Hematopoietic multipotent progenitor cell treated with erythropoietin and hydrocortisone succinate and interleukin-3 and kit ligand, for 17 days (in vitro differentiated cells): Measurements from ENCODE around the gene CTSL.
"Not testable (repeated sequence)": the region's sequence is repeated elsewhere in the genome, so short reads cannot be mapped to it uniquely, and the experiment has no call there.

Experiments used
- DNase-seq: peaks from one replicate; pipeline ENCODE4 v3.0.0-alpha.2; 2015; ENCODE audit warnings: low spot score

The CTSL gene

DNA sequence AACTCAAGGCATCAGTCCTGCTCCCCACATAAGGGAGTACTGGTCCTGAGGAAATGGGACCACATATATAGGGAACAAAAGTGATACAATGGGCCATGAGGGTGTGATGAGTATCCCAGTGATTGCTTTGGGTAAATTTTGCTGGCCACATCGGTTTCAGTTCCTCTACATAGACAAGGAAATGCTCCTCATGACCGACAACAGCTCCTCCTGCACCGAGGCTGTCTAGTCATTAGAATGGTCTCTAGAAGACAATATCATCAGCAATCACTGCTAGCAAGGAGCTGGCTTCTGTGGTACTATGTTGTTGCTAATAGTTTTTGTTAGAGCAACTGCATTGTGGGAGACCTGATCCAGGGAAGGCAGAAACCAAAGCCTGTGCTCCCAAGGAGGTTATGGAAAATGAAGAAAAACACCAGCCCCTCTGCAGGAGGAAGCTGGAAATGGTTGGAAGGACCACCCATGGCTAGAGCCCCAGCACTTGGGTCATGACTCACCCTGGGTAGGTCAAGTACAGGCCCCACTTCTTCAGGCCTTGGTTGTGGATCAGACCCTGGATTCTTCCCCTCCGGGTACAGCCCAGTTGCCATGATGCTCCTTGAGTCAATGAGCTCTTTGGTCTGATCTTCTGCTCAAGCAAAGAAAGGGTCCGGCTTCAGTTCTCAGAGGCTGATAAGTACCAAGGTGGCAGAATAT lies 3.4 kb upstream of the CTSL start:
- DNase-seq = no peak

- DNase-seq = no peak
Measured at GRCh38 chr9:87725356-87725899, 491 bp upstream of the CTSL start.

- DNase-seq = no peak
Measured at GRCh38 chr9:87729246-87729645, 3.3 kb downstream of the CTSL start.

DNA sequence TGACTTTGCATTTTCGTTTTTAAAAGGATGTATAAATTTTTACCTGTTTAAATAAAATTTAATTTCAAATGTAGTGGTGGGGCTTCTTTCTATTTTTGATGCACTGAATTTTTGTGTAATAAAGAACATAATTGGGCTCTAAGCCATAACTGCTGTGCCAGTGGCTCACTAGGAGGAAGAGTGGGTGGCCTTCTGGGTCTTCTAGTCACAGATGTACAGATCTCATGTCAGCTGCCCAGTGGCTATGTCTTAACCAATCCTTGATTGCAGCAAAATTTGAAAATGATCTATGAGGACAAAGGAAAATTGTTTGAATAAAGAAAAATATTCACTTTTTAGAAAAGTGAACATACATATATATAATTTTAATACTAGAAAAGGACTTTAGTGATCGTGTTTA lies 5.4 kb downstream of the CTSL start:
- DNase-seq = no peak

DNA sequence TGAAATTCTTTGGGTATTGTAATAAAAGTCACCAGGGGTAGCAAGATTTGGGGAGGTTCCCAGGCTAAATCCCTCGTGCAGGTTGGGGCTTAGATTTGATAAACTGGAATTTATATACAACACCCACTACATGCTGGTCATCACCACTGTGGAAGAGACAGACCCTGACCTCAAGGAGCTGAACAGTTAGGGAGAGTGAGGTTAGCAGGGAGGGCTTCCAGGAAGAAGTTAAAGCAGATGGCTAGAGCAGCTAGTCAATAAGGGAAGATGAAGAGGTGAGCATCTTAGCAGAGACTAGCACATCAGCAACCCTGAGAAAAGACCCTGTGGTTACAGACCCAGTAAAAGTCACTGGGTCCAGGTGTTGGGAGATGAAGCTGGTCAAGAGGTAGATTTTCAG lies 6.4 kb downstream of the CTSL start:
- DNase-seq = no peak

DNA sequence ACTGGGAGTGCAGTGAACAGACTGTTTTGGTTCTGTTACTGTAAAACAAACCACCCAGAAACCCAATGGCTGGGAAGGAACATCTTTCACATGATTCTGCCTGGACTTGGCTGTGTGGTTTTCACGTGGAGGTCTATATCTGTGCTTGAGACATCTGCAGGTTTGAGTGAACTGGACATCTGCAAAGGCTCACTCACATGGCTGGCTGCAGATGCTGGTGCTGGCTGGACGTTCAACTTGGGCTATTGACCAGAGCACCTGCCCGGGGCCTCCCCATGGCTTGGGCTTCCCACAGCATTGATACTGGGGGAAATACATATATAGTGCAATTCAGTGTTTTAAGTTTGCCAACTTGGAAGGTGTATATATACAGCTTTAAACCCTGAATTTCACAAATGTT lies 6.8 kb downstream of the CTSL start:
- no peak for DNase-seq

DNA sequence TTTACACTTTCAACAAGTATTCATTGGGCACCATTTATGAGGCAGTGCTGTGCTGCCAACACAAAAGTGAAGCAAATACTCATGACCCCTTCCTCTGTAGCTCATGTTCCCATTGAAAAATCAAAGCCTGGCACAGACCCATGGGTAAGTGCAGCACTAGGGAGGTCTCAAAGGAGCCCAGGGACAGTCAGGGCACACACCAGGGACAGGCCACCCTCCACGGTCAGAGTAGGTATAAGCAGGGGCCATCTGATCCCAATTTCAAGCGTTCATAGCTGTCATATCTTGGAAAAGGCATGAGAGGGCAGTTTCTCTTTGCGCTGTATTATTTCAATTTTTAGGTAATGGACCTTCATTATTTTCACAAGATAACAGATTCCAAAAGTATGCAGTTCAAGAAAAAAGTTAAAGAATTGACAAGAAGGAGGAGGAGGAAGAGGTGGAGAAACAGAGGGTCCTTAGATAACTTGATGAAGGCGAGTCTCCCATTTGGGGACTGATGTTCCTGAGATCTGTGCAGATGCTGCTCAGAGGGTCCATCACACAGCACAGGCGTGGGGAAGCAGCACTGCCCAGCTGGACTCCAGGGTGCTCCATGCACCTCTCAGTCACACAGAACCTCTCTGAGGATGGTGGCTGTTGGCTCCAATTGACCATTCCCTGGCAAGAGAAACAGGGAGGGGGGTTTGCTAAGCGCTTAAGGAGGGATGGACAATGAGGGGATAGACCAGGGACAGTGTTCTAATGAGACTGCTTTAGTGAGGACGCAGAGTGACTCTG lies 7.5 kb downstream of the CTSL start:
- no peak for DNase-seq

GRCh38 chr9:87734106-87734505 lies 8.2 kb downstream of the CTSL start:
- no peak for DNase-seq

DNA sequence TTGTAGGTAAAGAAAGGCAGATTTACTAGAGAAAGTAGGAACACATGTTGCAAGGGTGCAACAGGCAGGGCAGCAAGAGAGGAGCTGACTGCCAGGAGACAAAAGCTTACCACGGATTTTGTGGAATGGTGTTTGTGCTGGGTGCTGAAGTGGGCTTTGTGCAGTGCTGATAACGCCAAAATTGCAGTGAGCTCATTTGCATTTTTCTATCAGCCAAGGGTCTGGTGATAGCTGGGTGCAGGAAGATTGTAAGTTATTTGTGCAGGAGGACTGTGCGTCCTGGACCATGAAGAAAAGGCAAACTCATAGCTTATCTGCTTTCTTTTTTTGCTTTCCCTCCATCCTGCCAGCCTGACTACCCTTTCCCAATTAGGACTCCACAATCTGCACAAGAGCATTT lies 13.6 kb downstream of the CTSL start:
- DNase-seq = no peak

DNA sequence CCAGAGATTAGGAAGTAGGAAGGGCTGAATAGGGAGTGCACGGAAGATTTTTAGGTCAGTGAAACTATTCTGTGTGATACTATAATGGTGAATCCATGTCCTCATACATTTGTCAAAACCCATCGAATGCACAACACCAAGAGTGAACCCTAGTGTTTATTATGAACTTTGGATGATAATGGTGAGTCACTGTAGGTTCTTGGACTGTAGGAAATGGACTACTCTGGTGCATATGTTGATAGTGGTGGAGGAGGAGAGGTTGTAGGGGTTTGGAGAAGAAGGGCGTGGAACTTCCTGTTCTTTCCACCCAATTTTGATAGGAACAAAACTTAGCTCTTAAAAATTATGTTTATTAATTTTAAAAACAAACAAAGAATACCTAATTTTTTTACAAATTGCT lies 14.3 kb downstream of the CTSL start:
- DNase-seq = no peak

- no peak for DNase-seq
Measured at GRCh38 chr9:87741326-87741725, 15.4 kb downstream of the CTSL start.

DNA sequence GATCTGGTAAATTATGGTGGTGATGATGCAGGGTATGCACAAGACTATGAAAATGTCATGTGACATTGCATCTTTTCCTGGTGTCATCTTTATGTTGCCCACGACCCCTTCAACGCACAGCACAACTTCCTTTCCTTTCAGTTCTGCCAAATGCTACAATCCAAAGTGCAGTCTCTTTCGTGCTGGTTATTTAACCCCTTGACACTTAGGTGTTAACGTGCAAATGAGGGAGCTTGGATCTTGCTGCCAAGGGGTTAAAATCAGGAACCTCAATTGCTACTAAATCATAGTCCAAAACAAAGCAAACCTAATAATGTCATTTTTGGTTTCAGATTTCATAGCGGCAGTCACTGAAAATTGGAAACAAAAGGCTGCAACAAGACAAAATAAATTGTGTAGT lies 16.0 kb downstream of the CTSL start:
- DNase-seq = no peak

DNA sequence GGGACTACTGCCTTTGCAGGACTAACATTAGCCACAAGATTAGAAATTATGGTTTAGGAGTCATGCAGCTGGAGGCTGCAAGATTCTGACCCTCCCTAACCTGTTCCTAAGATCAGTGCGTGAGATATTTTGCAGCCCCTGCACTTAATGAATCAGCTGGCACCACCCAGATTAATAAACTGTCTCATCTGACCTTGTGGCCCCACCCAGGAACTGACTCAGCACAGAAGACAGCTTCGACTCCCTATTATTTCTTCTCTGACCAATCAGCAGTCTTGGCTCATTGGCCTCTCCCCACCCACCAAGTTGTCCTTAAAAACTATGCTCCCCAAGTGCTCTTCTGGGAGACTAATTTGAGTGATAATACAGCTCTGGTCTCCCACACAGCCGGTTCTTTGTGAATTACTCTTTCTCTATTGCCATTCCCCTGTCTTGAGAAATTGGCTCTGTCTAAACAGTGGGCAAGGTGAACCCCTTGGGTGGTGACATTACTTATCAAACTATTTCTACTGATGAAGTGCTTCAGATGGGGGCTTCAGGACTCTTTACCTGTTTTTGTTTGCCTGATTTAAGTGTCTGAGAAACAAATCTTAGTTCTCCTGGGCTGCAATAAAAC lies 17.0 kb downstream of the CTSL start:
- no peak for DNase-seq

GRCh38 chr9:87744247-87744646 lies 18.3 kb downstream of the CTSL start:
- not testable (repeated sequence) for DNase-seq

- no peak for DNase-seq
Measured at GRCh38 chr9:87746186-87746585, 20.3 kb downstream of the CTSL start.

DNA sequence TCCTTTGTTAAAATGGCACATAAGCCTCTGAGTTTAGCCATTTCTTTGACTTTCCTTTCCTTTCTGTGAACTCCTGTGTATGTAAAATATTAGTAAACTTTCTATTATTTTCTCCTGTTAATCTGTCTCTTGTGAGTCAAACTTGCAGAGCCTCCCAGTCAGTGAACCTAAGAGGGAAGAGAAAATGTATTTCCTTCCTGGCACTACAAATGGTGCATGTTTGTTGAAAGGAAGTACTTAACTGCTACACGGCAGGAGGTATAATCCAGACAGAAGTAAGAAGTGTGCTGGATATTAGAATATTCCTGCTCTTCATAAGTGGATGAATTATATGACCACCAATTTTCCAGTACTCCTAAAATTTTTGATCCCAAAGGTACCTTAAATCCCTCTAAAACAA lies 23.0 kb downstream of the CTSL start:
- DNase-seq = no peak

DNA sequence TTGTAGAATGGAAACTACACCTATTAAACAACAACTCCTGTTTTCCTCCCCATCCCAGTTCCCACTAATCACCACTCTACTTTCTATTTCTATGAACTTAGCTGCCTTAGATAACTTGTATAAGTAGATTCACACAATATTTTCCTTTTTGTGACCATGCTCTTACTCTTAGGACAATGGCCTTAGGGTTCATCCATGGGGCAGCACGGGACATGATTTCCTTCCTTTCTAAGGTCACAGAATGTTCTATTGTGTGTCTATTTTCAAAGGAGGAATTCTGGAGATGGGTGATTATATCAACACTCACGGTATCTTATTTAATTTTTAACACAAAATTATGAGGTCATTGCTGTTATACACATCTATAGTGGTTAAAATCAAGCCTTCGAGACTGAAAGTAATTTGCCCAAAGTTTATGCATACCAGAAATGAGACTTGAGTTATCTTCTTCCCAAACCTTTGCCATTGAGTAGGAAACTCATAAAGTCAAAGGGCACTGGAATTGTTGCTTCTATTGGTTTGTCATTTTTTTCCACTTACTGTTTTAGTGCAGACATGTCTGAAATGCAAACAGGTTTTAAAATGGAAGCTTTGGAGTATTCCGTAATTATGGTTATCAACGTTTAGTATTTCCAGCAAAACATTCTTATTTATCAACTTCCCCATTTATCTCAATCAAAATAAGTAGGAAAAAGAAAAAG lies 23.6 kb downstream of the CTSL start:
- DNase-seq = no peak

GRCh38 chr9:87750726-87751125 lies 24.8 kb downstream of the CTSL start:
- no peak for DNase-seq

GRCh38 chr9:87751423-87751822 lies 25.5 kb downstream of the CTSL start:
- no peak for DNase-seq

- no peak for DNase-seq
Measured at GRCh38 chr9:87751868-87752267, 25.9 kb downstream of the CTSL start.

DNA sequence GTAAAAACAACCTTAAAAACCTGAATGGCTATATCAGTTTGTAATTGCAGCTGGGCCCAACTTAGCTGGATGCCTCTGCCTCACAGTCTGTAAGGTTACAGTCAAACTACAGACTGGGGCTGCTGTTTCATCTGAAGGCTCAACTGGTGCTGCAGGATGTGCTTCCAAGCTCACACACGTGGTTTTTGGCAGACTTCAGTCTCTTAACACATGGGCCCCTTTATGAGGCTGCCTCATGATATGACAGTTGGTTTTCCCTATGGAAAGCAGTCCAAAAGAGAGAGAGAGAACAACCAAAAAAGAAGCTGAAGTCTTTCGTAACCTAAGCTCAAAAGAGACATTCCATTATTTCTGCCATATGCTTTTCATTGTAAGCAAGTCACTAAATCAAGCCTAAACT lies 27.4 kb downstream of the CTSL start:
- no peak for DNase-seq

- not testable (repeated sequence) for DNase-seq
Measured at GRCh38 chr9:87758330-87758729, 32.4 kb downstream of the CTSL start.
